Uterus (tissue), 2 donors: ENCODE results near the gene TMEM45A.

Experiments used
- POLR2A ChIP-seq, 2 donors: fragments of 450-650 bp; IDR thresholded peaks; one replicate each; pipeline ENCODE4 v1.6.1; 2016; ENCODE audit warnings: antibody characterized with exemption in 2 of 2, mild to moderate bottlenecking in 1 of 2, moderate library complexity in 1 of 2
- TF ChIP-seq, protein P1 (sequence below), 4 experiments: fragments of 200-600 bp in 2 of 4; fragments of 450-650 bp in 2 of 4; sonication (generic) in 2 of 4; IDR thresholded peaks; one replicate each; pipeline ENCODE4 v1.5.1; 2016 to 2019; ENCODE audit warnings: antibody characterized with exemption in 4 of 4, mild to moderate bottlenecking in 2 of 4, moderate library complexity in 1 of 4

DNA sequence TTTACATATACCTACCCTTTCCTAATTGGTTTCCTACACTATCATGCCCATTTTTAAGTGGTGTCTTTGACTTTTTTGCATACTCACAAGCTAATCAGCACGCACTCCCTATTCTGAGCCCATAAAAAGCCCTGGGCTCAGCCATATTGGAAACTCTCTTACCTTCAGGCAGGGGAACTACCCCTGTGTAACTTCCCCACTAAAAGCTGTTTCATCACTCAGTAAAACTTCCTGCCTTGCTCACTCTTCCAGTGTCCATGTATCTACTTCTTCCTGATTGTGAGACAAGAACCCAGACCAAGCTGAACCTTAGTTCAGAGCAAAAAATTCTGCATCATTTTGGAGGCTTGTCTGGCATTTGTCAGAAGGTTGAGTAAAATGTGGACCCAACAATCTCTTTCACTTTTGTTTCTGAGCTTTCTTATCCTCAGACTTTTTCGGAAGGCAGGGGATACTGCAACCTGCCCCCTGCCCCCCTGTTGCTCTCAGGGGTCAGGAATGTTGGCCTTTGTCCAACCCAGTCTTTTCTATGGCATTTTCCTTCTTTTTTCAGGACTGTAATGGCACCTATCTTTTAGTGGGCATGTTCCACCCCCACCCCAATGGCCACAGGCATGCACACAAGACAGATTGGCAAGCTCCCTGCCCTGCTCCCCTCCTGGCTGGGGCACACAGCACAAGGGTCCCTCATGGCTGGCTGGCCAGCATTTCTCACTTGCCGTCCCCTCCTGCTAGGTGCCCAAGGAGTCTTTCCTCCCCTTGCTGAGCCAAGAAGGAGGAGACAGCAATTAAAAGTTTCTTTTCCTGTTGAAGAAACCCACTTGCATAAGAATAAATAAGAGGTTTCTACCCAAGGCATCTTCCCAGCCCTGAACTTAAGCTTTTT lies 26.3 kb upstream of the TMEM45A start:
- TF ChIP-seq POLR2A (IDR thresholded peaks at IDR 0.05) = no peak
- TF ChIP-seq, protein P1, sequence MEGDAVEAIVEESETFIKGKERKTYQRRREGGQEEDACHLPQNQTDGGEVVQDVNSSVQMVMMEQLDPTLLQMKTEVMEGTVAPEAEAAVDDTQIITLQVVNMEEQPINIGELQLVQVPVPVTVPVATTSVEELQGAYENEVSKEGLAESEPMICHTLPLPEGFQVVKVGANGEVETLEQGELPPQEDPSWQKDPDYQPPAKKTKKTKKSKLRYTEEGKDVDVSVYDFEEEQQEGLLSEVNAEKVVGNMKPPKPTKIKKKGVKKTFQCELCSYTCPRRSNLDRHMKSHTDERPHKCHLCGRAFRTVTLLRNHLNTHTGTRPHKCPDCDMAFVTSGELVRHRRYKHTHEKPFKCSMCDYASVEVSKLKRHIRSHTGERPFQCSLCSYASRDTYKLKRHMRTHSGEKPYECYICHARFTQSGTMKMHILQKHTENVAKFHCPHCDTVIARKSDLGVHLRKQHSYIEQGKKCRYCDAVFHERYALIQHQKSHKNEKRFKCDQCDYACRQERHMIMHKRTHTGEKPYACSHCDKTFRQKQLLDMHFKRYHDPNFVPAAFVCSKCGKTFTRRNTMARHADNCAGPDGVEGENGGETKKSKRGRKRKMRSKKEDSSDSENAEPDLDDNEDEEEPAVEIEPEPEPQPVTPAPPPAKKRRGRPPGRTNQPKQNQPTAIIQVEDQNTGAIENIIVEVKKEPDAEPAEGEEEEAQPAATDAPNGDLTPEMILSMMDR (IDR thresholded peaks at IDR 0.05) = no peak
